BJ (cell line): ENCODE data around the gene UBASH3A. TPM values are rescaled to one million over a fixed set of nuclear protein-coding genes. Genes with fewer than 3 reads are reported as not detected.

Experiments used
- CTCF ChIA-PET: fragments of 350-600 bp; formaldehyde crosslinking; extraction: SDS; loops from one replicate; lab custom pipeline; 2021; ENCODE audit warnings: antibody characterized with exemption, inconsistent platforms; lab: Yijun Ruan, JAX
- POLR2A ChIA-PET: fragments of 300-600 bp; sonication (Branson Sonifier 250); formaldehyde crosslinking; extraction: SDS; loops from one replicate; lab custom pipeline; 2021; ENCODE audit warnings: antibody characterized with exemption; lab: Charles Lee
- DNase-seq: peaks from one replicate; pipeline ENCODE4 v3.0.0-alpha.2; 2011; ENCODE audit warnings: low read depth
- H3K27me3 ChIP-seq: 2 replicates; pipeline ENCODE4 v1.6.0; 2011; ENCODE audit warnings: low read length; ENCODE audit not compliant: control insufficient read depth, insufficient read depth
- H3K36me3 ChIP-seq: 2 replicates; pipeline ENCODE4 v1.5.1; 2011; ENCODE audit warnings: low read length; ENCODE audit not compliant: control insufficient read depth, insufficient read depth
- H3K4me3 ChIP-seq: 2 replicates; pipeline ENCODE4 v1.5.1; 2011; ENCODE audit warnings: low read depth, mild to moderate bottlenecking, control low read depth, low read length
- CTCF ChIP-seq: IDR thresholded peaks from 2 replicates; pipeline ENCODE4 v1.5.1; 2011; ENCODE audit warnings: low read depth, mild to moderate bottlenecking, control low read depth, inconsistent platforms, low read length, moderate library complexity; ENCODE audit not compliant: insufficient read depth
- polyA plus RNA-seq: library from polyadenylated mRNA; depleted of rRNA; stranded (reverse); fragments of >200 nt; gene quantifications from 2 replicates; pipeline ENCODE4 v1.2.3, GENCODE V29; 2011

UBASH3A gene
- polyA plus RNA-seq, 1 experiment, result not detected

GRCh38 chr21:42490720-42491119 lies 87.0 kb downstream of the UBASH3A start:
- Histone ChIP-seq H3K27me3 (peaks cover 5% of the 10 kb centered on the region), H3K4me3 (no peak overlapping the region), H3K36me3 (no peaks in the 10 kb centered on the region)
- CTCF ChIA-PET, result no interaction called here
- TF ChIP-seq CTCF, result no peak
- POLR2A ChIA-PET, result interaction anchor here (0.6 kb wide), 1 partner anchor 1529 kb away, joined by 3 read pairs; no protein-coding TSS in a partner anchor
- DNase-seq, result no peak

GRCh38 chr21:42491328-42491727 lies 87.6 kb downstream of the UBASH3A start:
- Histone ChIP-seq H3K36me3 (no peaks in the 10 kb centered on the region), H3K27me3 (peaks cover 3% of the 10 kb centered on the region), H3K4me3 (no peak overlapping the region)
- DNase-seq, result no peak
- no peak for TF ChIP-seq CTCF
- ChIA-PET POLR2A (no interaction called here), CTCF (no interaction called here)

- H3K27me3 ChIP-seq, result peaks cover 3% of the 10 kb centered on the region
These were observed 88.5 kb downstream of the UBASH3A start for GRCh38 chr21:42492201-42492600.

DNA sequence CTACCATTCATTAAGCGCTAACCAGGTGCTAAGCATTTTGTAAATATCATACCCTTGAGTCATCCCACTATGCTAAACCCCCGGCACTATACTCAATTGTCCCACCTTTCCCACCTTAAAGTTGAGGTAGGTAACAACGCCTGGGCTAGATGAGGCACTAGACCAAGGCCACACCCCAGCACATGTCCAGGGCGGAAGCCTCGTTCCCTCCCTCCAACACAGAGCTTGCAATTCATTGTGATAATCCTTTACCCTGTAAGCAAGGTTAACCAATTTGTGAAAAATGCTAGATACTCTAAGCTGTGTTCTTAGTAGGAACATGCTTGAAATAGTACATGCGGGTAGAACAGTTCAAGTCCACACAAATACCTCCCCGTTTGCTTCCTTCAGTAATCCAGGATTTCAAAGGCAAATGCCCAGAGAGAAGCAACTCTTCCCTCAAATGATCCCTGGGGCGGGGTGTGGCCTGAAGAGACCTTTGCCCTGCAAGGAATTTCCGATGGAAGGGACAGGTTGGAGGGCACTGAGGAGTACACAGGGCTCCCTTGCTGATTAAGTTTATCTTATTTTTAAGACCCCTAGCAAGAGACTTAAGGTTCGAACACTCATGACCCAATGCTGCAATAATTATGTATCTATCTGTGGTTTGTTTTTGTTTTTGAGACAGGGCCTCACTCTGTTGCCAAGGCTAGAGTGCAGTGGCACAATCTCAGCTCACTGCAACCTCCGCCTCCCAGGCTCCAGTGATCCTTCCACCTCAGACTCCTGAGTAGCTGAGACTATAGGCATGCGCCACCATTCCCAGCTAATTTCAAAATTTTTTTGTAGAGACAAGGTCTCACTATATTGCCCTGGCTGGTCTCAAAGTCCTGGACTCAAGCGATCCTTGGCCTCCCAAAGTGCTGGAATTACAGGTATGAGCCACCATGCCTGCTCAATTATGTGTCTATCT lies 89.7 kb downstream of the UBASH3A start:
- no peak for DNase-seq
- TF ChIP-seq CTCF, result no peak
- Histone ChIP-seq H3K4me3 (no peak overlapping the region), H3K36me3 (no peaks in the 10 kb centered on the region), H3K27me3 (peaks cover 3% of the 10 kb centered on the region)
- POLR2A ChIA-PET, result no interaction called here
- CTCF ChIA-PET, result no interaction called here

More at GRCh38 chr21:42492201-42492600, 88.5 kb downstream of the UBASH3A start:
- H3K36me3 ChIP-seq, result no peaks in the 10 kb centered on the region
- no peak for DNase-seq
- POLR2A ChIA-PET, result no interaction called here
- H3K4me3 ChIP-seq, result no peak overlapping the region
- TF ChIP-seq CTCF, result no peak
- CTCF ChIA-PET, result no interaction called here

DNA sequence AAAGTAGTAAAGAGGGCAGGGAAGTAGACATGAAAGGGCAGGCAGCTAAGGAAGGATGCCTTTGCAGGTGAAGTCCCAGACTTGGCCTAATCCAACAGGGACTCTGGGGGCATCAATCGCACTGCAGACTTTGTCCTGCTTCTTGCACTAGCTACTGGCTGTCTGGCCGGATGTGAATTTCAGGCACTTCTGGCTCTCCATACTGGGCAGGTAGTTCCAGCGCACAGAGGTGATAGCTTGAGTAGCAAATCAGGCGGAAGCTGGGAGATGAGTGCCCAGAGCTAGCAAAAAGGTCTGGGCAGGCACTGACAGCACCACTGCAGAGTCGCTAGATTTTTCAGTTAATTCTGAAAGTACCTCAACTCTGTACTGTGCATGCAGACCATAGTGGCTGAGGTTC lies 91.3 kb downstream of the UBASH3A start:
- H3K4me3 ChIP-seq, result no peak overlapping the region
- CTCF ChIA-PET, result no interaction called here
- TF ChIP-seq CTCF, result no peak
- DNase-seq, result no peak
- H3K36me3 ChIP-seq, result no peaks in the 10 kb centered on the region
- peaks cover 3% of the 10 kb centered on the region for H3K27me3 ChIP-seq
- POLR2A ChIA-PET, result no interaction called here
